Neural progenitor cell (in vitro differentiated cells): ENCODE measurements around the gene PTP4A2. TPM values are rescaled to one million over a fixed set of nuclear protein-coding genes. Genes with fewer than 3 reads are reported as not detected.
A peak's percentile ranks its signal among the peaks of the same experiment; 100 is the strongest.
"Not testable (repeated sequence)": the region's sequence is repeated elsewhere in the genome, so short reads cannot be mapped to it uniquely, and the experiment has no call there.

Experiments used
- DNase-seq: peaks from one replicate; pipeline ENCODE4 v3.0.0-alpha.2; 2016; ENCODE audit warnings: low spot score
- H2AFZ ChIP-seq: fragments of 200-600 bp; sonication (generic); replicated peaks from 2 replicates; pipeline ENCODE4 v1.6.1; 2016; ENCODE audit warnings: antibody characterized with exemption
- H3F3A ChIP-seq: fragments of 200-600 bp; sonication (generic); 2 replicates; pipeline ENCODE4 v1.6.1; 2016; ENCODE audit warnings: antibody characterized with exemption, low read depth
- H3K27ac ChIP-seq: fragments of 200-600 bp; sonication (generic); 2 replicates; pipeline ENCODE4 v1.5.1; 2016; ENCODE audit warnings: mild to moderate bottlenecking
- H3K27me3 ChIP-seq: fragments of 200-600 bp; sonication (generic); 2 replicates; pipeline ENCODE4 v1.6.1; 2016; ENCODE audit warnings: mild to moderate bottlenecking, moderate library complexity
- H3K36me3 ChIP-seq: fragments of 200-600 bp; sonication (generic); 2 replicates; pipeline ENCODE4 v1.5.1; 2016
- H3K4me1 ChIP-seq: fragments of 200-600 bp; sonication (generic); 2 replicates; pipeline ENCODE4 v1.6.1; 2016; ENCODE audit warnings: mixed run types
- H3K4me2 ChIP-seq: fragments of 200-600 bp; sonication (generic); 2 replicates; pipeline ENCODE4 v1.6.1; 2016
- H3K4me3 ChIP-seq: fragments of 200-600 bp; sonication (generic); 2 replicates; pipeline ENCODE4 v1.5.1; 2016
- H3K79me2 ChIP-seq: fragments of 200-600 bp; sonication (generic); 2 replicates; pipeline ENCODE4 v1.6.1; 2016; ENCODE audit warnings: low read depth
- H3K9ac ChIP-seq: fragments of 200-600 bp; sonication (generic); 2 replicates; pipeline ENCODE4 v1.6.1; 2016
- H3K9me3 ChIP-seq: fragments of 200-600 bp; sonication (generic); 2 replicates; pipeline ENCODE4 v1.5.1; 2016; ENCODE audit warnings: low read depth
- H4K20me1 ChIP-seq: fragments of 200-600 bp; sonication (generic); 2 replicates; pipeline ENCODE4 v1.6.1; 2016; ENCODE audit warnings: low read depth
- H3K27ac Mint-ChIP-seq: 3 replicates; pipeline ENCODE4 v1.8.0; 2021; ENCODE audit warnings: mixed read lengths
- H3K27me3 Mint-ChIP-seq: 2 replicates; pipeline ENCODE4 v1.8.0; 2022; ENCODE audit warnings: low read depth, mild to moderate bottlenecking, inconsistent platforms, moderate library complexity, mixed read lengths; ENCODE audit not compliant: insufficient read depth
- H3K36me3 Mint-ChIP-seq: 3 replicates; pipeline ENCODE4 v1.8.0; 2021; ENCODE audit warnings: mixed read lengths
- H3K4me1 Mint-ChIP-seq: 3 replicates; pipeline ENCODE4 v1.8.0; 2021; ENCODE audit warnings: mixed read lengths
- H3K4me3 Mint-ChIP-seq: 3 replicates; pipeline ENCODE4 v1.8.0; 2021; ENCODE audit warnings: mild to moderate bottlenecking, moderate library complexity, mixed read lengths
- H3K9me3 Mint-ChIP-seq: 3 replicates; pipeline ENCODE4 v1.8.0; 2020; ENCODE audit warnings: mixed read lengths
- EZH2 ChIP-seq: fragments of 200-600 bp; sonication (generic); IDR thresholded peaks from 2 replicates; pipeline ENCODE4 v1.6.1; 2017; ENCODE audit warnings: antibody characterized with exemption, mild to moderate bottlenecking, moderate library complexity
- EZH2phosphoT487 ChIP-seq: fragments of 200-600 bp; sonication (generic); IDR thresholded peaks from 2 replicates; pipeline ENCODE4 v1.6.1; 2017; ENCODE audit warnings: antibody characterized with exemption
- total RNA-seq: library from RNA; depleted of rRNA; stranded (reverse); fragments of >200 nt; gene quantifications from 2 replicates; pipeline ENCODE4 v1.2.3, GENCODE V29; 2015; ENCODE audit warnings: low replicate concordance
- TF ChIP-seq, protein P1 (sequence below): fragments of 200-600 bp; sonication (generic); IDR thresholded peaks from 2 replicates; pipeline ENCODE4 v1.5.1; 2017; ENCODE audit warnings: antibody characterized with exemption, mild to moderate bottlenecking

PTP4A2 gene
- total RNA-seq, 1 donor from 2014 or later: 540 TPM

DNA sequence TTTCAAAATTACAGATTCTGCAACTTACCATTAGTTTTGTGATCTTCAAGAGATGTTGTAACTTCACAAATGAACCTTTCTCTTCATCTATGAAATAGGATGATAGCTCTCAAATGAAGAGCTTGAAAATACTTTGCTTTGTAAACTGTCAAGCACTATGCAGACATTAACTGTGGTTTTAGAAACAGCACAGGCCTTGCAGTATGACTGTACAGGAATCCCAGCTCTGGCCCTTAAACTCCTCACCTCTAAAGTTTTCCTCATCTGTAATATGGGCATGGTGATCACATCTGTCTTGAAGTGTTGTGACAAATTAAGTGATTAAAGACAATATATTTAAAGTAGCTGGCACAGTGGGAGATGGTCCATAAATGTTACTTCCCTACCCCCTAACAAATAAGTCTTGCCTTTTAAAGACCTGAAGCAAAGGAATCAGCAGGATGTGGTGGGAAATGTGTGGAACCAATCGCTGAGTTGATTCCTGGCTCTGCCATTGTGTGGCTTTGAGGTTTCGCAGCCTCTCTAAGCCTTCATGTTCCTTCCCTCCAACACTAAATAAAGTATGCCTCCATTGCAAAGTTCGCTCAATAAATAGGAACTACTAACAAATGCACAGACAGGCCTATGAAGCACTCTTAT lies 5.5 kb upstream of the PTP4A2 start:
- H3K4me3 ChIP-seq: peak overlapping the region; percentile 44
- peaks cover 28% of the 10 kb centered on the region for H3K4me1 ChIP-seq
- DNase-seq: no peak
- H3K27me3 ChIP-seq: no peaks in the 10 kb centered on the region
- no peak for TF ChIP-seq EZH2
- TF ChIP-seq, protein P1, sequence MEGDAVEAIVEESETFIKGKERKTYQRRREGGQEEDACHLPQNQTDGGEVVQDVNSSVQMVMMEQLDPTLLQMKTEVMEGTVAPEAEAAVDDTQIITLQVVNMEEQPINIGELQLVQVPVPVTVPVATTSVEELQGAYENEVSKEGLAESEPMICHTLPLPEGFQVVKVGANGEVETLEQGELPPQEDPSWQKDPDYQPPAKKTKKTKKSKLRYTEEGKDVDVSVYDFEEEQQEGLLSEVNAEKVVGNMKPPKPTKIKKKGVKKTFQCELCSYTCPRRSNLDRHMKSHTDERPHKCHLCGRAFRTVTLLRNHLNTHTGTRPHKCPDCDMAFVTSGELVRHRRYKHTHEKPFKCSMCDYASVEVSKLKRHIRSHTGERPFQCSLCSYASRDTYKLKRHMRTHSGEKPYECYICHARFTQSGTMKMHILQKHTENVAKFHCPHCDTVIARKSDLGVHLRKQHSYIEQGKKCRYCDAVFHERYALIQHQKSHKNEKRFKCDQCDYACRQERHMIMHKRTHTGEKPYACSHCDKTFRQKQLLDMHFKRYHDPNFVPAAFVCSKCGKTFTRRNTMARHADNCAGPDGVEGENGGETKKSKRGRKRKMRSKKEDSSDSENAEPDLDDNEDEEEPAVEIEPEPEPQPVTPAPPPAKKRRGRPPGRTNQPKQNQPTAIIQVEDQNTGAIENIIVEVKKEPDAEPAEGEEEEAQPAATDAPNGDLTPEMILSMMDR: no peak
- no peak for TF ChIP-seq EZH2phosphoT487
- H3K9me3 ChIP-seq: no peaks in the 10 kb centered on the region
- peak overlapping the region; percentile 76 for H3K4me2 ChIP-seq
- no peaks in the 10 kb centered on the region for H3K36me3 ChIP-seq
- H3F3A ChIP-seq: peaks cover 51% of the 10 kb centered on the region
- Mint-ChIP-seq H3K27ac (peak overlapping the region; percentile 82), H3K9me3 (no peaks in the 10 kb centered on the region), H3K4me1 (peaks cover 40% of the 10 kb centered on the region), H3K27me3 (peaks cover 3% of the 10 kb centered on the region), H3K36me3 (no peaks in the 10 kb centered on the region), H3K4me3 (peak overlapping the region; percentile 80)
- H2AFZ ChIP-seq: peak overlapping the region; percentile 91
- no peak overlapping the region for H3K9ac ChIP-seq
- no peaks in the 10 kb centered on the region for H4K20me1 ChIP-seq
- no peaks in the 10 kb centered on the region for H3K79me2 ChIP-seq
- peak overlapping the region; percentile 88 for H3K27ac ChIP-seq

DNA sequence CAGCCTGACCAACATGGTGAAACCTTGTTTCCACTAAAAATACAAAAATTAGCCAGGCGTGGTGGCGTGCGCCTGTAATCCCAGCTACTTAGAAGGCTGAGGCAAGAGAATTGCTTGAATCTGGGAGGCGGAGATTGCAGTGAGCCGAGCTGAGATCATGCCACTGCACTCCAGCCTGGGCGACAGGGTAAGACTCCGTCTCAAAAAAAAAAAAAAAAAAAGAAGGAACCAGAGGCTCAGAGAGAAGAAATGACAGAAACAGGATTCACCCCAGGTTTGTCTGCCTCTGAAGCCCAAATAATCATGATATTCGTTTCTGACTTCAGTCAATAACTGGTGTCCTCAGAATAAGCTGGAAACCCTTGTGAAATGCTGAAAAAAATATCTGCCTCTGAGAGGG lies 3.9 kb upstream of the PTP4A2 start:
- H2AFZ ChIP-seq, H3K36me3 Mint-ChIP-seq, H3K27me3 Mint-ChIP-seq, H3K9me3 ChIP-seq, H3K27ac ChIP-seq, H3K79me2 ChIP-seq, H3K9me3 Mint-ChIP-seq, H3K9ac ChIP-seq, H3K27me3 ChIP-seq, H3K36me3 ChIP-seq, H3K4me3 ChIP-seq, H3K4me3 Mint-ChIP-seq, H3K4me2 ChIP-seq, DNase-seq, H4K20me1 ChIP-seq: not testable (repeated sequence)
- Mint-ChIP-seq H3K27ac (peak overlapping the region; percentile 46), H3K4me1 (peaks cover 41% of the 10 kb centered on the region)
- peaks cover 28% of the 10 kb centered on the region for H3K4me1 ChIP-seq
- H3F3A ChIP-seq: peaks cover 54% of the 10 kb centered on the region

GRCh38 chr1:31939484-31940329 lies 1.5 kb upstream of the PTP4A2 start:
- H3K27me3 ChIP-seq: no peaks in the 10 kb centered on the region
- Mint-ChIP-seq H3K27ac (peak overlapping the region; percentile 19), H3K9me3 (no peaks in the 10 kb centered on the region), H3K27me3 (peaks cover 3% of the 10 kb centered on the region), H3K4me1 (peaks cover 57% of the 10 kb centered on the region), H3K4me3 (peak overlapping the region; percentile 77), H3K36me3 (no peaks in the 10 kb centered on the region)
- peaks cover 31% of the 10 kb centered on the region for H3K79me2 ChIP-seq
- TF ChIP-seq, protein P1: no peak
- TF ChIP-seq EZH2phosphoT487: no peak
- TF ChIP-seq EZH2: no peak
- peaks cover 31% of the 10 kb centered on the region for H4K20me1 ChIP-seq
- H3K4me3 ChIP-seq: no peak overlapping the region
- no peaks in the 10 kb centered on the region for H3K36me3 ChIP-seq
- H3K27ac ChIP-seq: no peak overlapping the region
- H3K4me2 ChIP-seq: no peak overlapping the region
- peaks cover 48% of the 10 kb centered on the region for H3K4me1 ChIP-seq
- H3K9me3 ChIP-seq: no peaks in the 10 kb centered on the region
- no peak overlapping the region for H3K9ac ChIP-seq
- H3F3A ChIP-seq: peaks cover 62% of the 10 kb centered on the region
- no peak overlapping the region for H2AFZ ChIP-seq
- DNase-seq: peak; percentile 20
